ENCODE results near the gene AGR3.
A peak's percentile ranks its signal among the peaks of the same experiment; 100 is the strongest.

The AGR3 gene

DNA sequence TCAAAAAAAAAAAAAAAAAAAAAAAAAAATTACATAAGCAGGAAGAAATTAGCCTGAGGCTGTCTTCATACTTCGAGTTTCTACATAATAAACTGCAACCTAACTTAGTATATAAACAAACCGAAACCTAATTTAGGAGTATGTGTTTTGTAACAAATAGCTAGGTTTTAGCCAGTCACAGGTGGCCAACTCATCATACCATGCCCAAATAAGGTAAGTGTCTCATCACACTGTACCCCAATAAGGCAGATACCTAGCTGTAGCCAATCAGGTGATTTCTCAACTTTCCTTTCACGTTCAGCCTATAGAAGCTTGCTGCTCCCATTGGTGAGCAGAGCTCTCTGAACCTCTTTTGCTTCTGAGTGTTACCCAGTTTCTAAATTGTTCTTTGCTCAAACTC, 63.1 kb downstream of the AGR3 start:
- DNase-seq, result no peak

DNA sequence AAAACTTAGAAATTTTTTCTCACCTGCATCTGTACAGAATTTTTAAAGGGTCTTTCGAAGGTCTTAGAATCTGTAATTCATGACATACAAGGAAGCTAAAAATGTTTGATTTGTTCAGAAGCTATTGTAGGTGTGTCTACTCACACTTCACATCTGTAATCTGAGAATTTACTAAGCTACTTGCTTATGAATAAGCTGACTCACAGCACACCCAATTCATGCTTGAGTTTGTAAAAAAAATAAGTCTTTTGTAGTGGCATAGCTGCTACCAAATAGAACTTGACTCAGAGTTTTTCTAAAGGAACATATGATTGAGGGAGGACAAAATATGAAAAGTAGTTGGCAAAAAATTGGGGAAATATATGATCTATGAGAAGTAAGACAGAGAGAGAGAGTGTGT, 64.2 kb downstream of the AGR3 start:
- DNase-seq, result no peak

DNA sequence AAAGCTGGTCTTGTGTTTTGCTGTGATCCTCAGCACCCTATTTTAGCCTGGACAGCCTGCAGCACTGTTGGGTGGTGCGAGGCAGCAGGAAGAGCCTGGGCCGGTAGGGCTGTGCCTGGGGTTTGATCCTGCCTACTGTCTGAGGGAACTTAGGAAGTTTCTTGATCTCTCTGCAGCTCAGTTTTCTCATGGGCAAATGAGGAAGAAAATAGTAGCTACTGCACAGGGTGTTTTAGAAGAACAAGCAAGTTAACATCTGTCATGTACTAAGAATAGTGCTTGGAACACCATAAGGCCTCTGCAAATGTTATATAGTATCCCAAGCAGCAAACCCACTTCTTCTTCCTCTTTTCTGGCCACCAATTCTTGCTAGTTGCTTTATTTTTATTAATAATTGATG, 65.0 kb downstream of the AGR3 start:
- no peak for DNase-seq

DNA sequence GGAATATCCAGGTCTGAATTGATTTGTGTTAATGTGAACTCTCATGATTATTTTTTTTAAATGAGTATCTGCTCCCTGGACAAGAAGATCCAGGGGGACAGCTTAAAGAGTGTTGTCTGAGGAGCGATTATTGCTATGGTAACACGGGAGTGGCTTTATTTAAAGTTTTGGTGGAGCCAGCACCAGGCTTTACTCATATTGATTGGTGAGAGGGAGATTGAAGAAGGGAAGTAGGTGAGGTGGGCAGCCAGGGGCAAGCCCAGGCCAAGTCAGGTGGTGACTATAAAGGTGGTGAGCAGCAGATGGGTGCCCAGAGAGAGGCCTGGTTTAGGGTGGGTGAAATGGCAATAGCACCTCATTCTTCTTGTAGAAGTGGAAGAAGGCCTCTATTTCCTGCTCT, 66.8 kb downstream of the AGR3 start:
- no peak for DNase-seq

DNA sequence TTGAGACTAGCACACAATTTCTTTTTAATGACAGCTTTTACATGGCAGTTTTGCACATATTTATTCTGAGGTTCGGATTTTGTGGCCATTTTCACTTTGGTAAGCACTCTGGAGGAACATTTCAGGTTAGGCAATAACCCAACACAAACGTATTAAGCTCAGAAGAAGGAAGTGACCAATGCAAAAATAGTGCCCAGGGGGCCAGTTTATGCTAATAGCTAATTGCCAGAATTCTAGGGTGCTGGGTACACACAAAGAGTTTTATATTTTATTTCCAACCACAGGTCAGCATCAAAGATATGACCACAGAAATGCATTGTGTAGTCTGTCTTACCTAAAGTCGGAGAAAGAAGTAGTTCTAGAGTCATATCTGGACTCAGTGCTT, 68.6 kb downstream of the AGR3 start:
- DNase-seq, result no peak

DNA sequence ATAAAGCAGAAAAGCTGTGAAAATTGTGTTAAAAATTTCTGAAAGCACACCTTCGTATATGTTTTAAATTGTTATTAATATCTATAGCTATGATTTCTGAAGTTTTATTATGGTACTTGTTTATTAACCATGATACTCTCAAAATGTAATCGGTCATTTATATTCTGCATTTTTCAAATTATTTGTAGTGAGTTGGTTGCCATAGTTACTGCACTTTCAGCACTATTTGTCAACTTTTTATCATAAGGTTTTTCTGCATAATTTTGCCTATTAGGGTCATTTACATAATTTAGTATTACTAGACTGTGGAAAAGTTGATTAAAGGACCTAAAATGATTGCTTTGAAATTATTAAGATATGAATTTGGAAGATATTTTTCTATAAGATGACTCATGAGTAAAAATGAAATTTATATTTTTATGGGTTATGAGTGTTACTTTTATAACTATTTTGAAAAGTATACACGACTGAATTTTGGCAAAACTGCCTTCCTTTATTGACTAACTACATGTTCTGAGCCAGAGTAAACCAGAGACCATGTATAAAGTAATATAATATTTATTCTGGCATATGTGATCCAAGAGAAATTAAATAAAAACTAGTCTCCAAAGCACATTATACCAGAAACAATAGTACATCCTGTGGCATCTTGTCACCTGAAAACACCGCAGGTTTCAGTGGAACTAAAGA, 69.1 kb downstream of the AGR3 start:
- no peak for DNase-seq

DNA sequence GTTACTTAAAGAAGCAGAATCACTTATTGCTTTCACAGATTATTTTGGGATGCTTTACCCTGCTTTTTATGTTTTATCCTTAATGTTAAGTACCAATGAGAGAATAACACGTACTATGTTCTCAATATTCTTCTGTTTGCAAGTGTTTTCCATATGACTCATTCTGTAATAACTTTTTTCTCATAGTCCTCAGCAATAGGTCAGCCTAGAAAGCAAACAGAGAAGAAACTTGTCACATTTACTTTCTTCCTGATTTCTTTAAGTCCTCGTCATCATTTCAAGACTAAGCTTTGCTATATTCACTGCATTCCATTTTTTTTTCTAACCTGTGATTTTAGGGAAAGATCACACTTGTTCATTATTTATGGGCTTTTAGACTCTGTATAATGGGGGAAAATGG, 70.2 kb downstream of the AGR3 start:
- DNase-seq, result peak; percentile 63

DNA sequence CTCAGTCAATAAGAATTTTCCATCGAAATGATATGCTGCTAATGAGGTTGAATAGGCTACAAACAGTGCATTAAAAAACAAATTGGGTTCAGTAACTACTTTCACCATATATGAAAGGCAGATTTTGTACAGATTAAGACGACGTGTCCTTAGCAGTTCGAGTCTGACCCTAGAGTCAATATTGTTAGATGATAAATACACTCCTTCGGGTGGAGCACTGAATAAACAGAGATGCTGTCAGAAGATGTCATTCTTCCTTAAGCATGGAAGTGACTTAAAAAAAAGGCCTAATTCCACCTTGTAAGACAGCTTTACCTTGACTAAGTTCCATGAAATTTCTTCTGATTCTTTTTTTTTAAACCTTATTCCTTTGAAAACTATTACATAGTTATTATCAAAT, 71.2 kb downstream of the AGR3 start:
- no peak for DNase-seq

DNA sequence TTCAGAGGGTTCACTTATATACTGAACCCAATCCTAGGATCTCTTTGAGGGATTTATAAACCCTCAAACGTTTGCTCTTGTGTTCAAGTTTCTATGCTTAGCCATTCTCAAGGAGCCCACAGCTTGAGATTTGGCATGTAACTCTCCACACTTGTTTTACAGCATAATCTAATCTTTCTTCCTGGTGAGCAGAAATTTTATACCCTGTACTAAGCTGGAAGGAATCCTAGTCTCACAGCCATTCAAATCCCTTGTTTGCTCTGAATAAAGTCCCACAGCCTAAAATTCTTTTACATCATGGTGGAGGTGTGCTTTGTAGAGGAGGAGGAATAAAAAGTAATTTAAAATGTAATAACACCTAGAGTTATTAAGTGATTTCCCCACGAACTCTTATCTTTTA, 71.7 kb downstream of the AGR3 start:
- DNase-seq, result no peak

Data from EL (cell line).